Measurements from ENCODE around the gene EPB41L1.

DNA sequence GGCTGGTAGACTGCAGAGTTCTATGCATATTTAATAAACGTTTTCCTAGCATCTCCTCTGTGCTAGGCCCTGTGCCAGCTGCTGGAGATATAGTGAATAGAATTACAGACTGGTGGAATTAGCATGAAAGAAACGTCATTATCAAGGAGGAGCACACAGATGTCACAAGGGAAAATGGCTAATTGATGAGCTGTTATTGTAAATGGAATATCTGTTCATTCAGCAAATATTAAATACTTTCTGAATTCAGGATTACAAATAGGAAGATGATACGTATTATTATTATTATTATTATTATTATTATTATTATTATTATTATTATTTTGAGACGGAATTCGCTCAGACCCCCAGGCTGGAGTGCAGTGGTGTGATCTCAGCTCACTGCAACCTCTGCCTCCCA lies 82.9 kb downstream of the EPB41L1 start:
- TF ChIP-seq CTCF (optimal IDR thresholded peaks at IDR 0.05 in 1 of 3, IDR thresholded peaks at IDR 0.05 in 1 of 3, conservative IDR thresholded peaks at IDR 0.05 in 1 of 3; ENCODE audit: extremely low read depth in 1 of 3, insufficient read depth in 2 of 3, low read length in 3 of 3): no peak
- TF ChIP-seq EZH2 (IDR thresholded peaks at IDR 0.05; ENCODE audit: low read length): no peak
